Right lobe of liver (tissue), 4 donors: ENCODE data around the gene SYT17.

Source experiments
- POLR2A ChIP-seq: fragments of 450-650 bp; IDR thresholded peaks from one replicate; pipeline ENCODE4 v1.6.1; 2017; ENCODE audit warnings: antibody characterized with exemption, mild to moderate bottlenecking
- TF ChIP-seq, protein P1 (sequence below), 4 donors: fragments of 200-600 bp in 3 of 4; fragments of 450-650 bp in 1 of 4; IDR thresholded peaks; one replicate each; pipeline versions ENCODE4 v1.5.1 to v1.8.0; 2016 to 2022; ENCODE audit warnings: antibody characterized with exemption in 4 of 4, mild to moderate bottlenecking in 2 of 4
- donor health status: DM: no; HTN: no; CAD: no.
- donor health status: DM: no; HTN: no; CAD: no.
- donor health status: DM: no; HTN: yes; CAD: no.

- TF ChIP-seq, protein P1, sequence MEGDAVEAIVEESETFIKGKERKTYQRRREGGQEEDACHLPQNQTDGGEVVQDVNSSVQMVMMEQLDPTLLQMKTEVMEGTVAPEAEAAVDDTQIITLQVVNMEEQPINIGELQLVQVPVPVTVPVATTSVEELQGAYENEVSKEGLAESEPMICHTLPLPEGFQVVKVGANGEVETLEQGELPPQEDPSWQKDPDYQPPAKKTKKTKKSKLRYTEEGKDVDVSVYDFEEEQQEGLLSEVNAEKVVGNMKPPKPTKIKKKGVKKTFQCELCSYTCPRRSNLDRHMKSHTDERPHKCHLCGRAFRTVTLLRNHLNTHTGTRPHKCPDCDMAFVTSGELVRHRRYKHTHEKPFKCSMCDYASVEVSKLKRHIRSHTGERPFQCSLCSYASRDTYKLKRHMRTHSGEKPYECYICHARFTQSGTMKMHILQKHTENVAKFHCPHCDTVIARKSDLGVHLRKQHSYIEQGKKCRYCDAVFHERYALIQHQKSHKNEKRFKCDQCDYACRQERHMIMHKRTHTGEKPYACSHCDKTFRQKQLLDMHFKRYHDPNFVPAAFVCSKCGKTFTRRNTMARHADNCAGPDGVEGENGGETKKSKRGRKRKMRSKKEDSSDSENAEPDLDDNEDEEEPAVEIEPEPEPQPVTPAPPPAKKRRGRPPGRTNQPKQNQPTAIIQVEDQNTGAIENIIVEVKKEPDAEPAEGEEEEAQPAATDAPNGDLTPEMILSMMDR (IDR thresholded peaks at IDR 0.05): no peak
- TF ChIP-seq POLR2A: no peak
These were observed 44.0 kb downstream of the SYT17 start for GRCh38 chr16:19212059-19212458.
